Mesenteric fat pad (tissue), 1 donor: ENCODE data around the gene MEF2B. TPM values are rescaled to one million over a fixed set of nuclear protein-coding genes. Genes with fewer than 3 reads are reported as not detected.
"Not testable (repeated sequence)": the region's sequence is repeated elsewhere in the genome, so short reads cannot be mapped to it uniquely, and the experiment has no call there.

ENCODE experiments used
- DNase-seq: peaks from one replicate; pipeline ENCODE4 v3.0.0-alpha.2; 2020; ENCODE audit warnings: low spot score
- total RNA-seq: library from RNA; stranded (reverse); fragmentation: NEBNext Ultra II Directional; extraction: Animal tissue kit (Norgen Biotek cat#: 25700); gene quantifications from one replicate; pipeline ENCODE4 v1.2.1, GENCODE V29; 2021
- donor health status: DM: yes; HTN: yes; CAD: no.

Gene MEF2B
- total RNA-seq, 1 donor from 2014 or later = 2.0 TPM

DNA sequence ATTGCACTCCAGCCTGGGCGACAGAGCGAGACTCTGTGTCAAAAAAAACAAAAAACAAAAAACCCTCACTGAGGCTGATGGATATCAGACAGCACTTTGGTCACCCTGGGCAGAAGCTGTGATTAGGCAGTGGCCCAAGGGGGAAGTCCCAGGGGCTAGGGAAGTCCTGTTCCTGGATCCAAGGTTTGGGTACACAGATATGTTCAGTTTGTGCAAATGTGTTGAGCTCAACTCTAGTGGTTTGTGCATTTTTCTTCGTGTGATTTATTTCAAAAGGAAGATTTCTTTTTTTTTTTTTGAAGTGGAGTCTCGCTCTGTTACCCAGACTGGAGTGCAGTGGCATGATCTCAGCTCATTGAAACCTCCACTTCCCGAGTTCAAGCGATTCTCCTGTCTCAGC lies 12.3 kb downstream of the MEF2B start:
- DNase-seq = no peak

DNA sequence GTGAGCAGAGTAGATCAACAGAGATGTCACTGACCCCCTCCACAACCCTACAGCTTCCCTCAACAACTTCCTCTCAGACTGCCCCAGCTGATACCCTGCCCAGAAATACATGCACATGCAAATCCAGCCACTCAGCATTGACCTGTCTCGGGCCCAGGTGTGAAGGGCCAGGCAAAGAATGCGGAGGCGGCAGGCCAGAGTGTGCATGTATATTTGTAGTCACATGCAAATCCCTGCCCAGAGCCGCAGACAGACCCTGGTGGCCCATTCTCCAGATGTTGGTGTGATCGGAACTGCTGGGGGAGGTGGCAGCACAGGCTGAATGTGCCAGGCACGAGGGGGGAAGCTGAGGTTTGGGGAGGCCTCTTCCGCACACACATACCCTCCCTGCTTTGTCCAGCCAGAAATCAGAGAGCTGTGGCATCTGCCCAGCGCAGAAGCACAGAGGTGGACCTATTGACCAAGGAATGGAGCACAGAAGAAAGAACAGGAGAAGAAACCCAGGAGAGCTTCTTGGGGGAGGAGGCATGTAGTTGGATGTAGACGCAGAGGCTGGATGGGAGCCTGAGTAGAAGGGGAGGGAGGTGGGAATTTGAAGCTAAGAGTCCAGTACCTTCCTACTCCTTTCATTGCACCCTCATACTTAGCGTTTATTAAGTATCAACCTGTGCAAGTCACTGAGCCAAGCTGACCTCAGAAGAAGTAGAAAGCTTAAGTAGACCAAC lies 14.4 kb downstream of the MEF2B start:
- DNase-seq = no peak

DNA sequence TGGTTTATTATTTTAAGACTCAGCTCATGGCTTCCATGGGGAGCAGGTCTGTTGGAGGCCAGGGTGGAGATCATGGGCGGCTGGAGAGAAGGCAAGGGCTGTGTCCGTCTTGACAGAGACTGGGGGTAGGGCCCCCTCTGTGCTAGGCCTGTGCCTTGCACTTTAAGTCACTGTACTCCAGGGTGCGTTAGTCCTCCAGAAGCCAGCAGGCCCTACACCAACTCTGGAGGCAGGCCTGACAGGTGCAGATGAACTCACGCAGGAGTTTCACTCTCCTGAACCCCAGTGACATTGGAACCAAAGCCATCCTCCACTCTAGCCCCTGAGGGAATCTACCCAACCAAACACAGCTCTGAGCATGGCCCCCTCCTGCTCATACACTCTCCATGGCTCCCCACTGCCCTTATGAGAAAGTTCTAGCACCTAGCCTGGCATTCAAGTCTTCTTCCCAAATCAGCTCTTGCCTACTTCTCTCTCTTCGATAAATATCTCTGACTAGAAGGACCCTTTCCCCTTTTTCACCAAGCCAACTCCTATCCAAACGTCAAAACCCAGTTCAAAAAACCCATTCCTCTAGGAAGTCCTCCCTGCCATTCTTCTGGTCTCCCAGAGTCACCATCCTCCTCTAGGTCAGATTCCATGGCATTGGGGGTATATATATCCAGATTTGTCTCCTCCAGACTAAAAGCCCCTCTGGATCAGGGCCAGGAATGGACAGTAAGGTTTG lies 15.1 kb downstream of the MEF2B start:
- no peak for DNase-seq

DNA sequence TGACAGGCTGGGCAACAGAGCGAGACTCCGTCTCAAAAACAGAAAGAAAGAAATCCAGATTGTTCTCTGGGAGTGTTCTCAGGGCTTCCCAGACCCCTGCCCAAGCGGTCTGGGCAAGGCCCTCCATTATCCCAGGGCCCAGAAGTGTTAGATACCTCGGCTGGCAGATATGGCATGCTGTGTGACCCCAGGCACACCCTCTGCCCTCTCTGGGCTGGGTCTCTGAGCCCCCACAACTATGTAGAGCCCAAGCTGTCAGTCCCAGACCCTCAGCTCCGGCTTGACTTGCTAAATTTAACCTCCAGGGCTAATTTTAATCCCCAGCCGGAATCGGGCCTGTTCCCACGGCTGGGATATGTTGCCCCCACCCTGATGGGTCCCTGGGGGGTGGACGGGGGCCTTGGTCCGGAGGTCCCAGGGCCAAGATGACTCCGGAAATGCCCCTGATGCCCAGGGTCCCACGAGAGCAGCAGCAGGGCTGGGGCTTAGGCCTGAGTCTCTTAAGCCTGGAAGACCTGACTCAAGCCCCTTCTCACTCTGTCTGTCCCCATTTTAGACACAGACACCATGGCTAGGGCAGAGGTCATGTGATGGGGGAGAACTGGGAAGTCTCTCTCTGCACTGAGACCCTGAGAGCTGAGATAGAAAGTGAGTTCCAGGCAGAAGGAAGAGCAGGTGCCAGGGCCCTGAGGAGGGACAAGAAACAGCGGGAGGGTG lies 17.2 kb downstream of the MEF2B start:
- no peak for DNase-seq

DNA sequence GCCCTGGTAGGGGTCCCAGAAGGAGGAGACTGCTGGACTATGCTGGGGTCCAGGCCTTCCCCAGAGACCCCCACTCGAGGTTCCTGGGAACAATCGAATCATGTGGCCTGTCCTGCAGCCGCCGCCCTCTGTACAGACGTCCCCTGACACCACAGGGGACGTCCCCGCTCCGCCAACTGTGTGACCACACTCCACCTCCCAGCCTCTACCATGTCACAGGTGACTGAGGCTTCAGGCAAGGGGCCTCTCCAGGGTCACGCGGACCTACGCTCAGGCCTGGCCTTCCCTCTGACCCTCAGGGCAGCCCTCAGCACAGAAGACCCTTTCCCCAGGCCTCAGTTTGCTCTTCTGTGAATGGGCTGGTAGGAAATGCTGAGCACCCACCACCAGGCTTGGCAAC lies 18.6 kb downstream of the MEF2B start:
- DNase-seq = no peak

DNA sequence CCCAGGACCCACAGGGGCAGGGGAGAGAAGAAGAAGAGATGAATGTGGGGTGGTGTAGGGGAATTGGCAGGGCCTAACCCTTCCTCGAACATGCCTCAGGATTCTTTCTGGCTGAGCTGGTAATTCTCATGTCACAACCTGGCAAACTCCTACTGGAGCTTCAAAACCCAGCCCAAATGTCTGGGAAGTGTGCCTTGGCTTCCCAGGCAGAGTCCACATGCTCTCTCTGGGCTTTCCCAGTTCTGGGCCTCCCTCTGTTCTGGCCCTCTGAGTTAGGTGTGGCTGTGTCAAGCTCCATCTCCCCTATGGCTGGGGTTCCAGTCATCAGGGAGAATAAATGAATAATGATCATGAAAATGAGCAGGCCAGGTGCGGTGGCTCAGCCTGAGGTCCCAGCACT lies 20.6 kb downstream of the MEF2B start:
- no peak for DNase-seq

DNA sequence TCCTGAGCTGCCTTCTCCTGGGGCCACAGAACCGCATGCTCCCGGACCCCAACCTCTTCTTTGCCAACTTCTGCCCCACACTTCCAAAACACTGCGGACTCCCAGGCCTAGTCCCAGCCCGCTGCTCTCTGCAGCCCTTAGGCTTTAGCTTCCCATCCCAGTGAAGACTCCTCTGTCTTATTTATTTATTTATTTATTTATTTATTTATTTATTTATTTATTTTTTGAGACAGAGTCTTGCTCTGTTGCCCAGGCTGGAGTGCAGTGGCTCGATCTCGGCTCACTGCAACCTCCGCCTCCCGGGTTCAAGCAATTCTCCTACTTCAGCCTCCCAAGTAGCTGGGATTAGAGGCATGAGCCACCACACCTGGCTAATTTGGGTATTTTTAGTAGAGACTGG lies 21.6 kb downstream of the MEF2B start:
- not testable (repeated sequence) for DNase-seq

DNA sequence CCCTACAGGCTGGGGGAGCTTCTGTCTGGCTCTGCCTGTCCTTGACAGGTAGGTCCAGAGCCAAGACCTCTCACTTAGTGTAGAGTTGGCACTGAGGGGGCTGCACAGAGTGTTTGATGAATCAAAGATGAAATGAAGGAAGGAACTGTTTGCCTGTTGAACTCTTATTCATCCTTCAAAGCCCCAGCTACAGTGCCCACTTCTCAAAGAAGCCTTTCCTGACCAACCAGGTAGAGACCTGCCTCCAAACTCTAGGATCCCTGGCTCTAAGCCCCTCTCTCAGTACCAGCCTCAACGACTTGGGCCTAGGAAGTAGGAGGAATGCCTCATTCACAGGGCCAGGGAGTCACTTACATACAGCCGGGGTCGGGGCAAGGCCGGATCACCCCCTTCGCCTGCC lies 22.7 kb downstream of the MEF2B start:
- DNase-seq = no peak

DNA sequence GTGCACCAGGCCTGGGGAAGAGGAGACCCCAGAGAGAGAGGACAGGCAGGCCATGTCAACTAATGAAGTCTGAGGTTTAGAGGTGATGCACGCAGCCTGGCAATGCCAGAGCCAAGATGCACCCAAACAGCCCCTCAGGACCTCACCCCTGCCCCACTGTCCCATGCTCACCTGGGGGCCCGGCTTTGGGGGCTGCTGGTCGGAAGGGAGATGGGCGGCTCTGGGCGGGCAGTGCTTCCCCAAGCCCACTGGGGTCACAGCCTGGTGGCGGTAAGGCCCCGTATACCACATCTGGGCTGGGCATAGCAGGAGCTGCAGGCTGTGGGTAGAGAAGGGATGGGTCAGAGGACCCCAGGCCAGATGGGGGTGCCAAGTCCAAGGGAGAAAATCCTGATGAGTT lies 23.2 kb downstream of the MEF2B start:
- no peak for DNase-seq

DNA sequence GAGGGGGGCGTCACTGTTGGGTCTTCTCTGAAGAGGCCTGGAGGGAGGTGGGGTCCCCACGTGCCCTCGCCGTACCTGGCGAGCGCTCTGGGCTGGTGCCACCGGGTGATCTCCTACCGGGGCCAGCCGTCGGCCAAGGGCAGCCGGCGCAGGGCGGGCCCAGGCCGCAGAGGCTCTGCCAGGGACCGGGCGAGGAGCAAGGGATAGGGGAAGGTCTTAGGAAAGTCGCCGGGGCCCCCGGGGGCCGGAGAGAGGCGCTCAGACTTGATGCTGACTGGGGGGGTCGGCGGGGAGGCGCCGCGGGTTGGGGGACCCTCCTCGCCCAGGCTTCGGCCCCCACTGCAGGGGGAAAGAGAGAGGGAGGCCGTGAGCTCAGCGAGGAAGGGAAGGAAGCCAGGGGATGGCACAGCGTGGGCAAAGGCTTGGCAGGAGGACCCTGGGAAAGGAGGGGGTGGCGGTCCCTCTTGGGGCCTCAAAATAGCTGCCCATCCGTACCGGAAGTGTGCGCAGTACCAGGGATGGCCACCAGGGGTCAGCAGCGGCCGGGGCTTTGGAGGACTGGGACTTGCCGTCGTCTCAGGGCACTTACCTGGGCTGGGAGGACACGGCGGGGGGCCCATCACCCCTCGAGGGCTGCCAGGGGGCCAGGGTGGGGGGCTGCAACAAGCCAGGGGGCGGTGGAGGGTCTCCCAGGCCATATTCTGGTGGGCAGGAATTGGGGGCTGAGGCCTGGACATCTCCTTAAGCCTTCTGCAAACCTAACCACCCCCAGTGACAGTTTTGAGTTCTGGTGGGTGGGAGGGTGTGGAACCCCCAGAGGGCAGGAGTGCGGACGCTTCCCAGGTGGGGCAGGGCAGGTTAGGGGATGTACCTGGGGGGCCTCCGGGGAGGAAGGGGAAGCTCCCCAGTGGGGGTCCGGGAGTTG lies 24.1 kb downstream of the MEF2B start:
- DNase-seq = peak; percentile 92

DNA sequence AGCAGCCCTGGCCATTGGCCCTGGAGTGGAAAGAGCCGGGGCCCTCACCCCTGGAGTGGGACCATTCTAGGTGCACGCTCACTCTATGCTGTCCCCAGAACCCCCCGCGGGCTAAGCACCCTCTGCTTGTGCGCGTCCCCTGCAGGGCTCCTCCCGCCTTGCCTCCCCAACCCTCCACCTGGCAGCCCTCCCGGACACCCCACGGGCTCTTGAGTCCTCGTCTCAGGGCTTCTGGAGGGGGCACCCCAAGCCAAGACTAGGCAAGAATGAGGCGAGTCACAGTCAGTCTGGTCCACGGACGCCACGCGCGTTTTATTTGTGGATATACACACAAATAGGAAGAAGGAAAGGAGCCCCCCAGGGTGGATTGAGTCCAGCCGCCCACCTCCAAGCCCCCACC lies 24.8 kb downstream of the MEF2B start:
- no peak for DNase-seq

DNA sequence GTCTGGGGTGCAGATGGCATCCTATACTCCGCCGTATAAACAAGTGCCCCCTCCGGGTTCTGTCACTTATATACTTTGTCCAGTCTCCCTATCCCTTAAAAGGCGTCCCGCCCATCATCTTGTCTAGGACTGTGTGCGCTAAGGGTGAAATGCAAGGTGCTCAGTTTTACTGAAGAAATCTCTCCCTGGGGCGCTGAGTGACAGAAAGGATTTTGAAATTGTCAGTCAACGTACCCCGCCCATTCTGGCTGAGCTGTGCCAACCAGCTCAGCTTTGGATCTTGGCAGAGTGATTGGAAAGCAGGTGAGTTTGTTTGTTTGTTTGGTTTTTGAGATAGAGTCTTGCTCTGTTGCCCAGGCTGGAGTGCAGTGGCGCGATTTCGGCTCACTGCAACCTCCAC lies 27.7 kb downstream of the MEF2B start:
- no peak for DNase-seq

DNA sequence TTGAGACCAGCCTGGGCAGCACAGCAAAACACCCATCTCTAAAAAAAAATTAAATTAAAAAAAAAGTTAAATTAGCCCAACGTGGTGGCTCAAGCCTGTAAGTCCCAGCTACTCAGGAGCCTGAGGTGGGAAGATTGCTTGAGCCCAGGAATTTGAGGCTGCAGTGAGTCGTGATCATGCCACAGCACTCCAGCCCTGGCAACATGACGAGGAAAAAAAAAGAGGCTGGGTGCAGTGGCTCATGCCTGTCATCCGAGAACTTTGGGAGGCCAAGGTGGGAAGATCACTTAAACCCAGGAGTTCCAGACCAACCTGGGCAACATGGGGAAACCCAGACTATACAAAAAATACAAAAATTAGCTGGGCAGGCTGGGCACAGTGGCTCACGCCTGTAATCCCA lies 29.6 kb downstream of the MEF2B start:
- DNase-seq = no peak

DNA sequence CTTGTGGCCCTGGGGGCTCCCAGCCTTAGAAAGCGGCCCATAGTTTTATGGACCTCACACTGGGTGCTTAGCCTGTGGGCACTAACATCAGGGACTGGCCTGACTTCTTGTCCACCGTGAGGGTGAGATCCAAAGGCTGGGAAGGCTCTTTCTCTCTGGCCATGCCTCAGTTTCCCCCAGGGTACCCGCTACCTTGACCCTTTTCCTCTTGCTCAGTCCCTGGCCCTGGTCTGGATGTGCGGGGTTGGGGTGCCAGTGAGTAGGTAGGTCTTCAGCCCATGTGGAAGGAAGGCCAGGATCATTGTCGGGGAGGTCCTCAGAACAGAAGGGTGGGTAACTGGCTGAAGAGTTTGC lies 30.2 kb downstream of the MEF2B start:
- DNase-seq = no peak

DNA sequence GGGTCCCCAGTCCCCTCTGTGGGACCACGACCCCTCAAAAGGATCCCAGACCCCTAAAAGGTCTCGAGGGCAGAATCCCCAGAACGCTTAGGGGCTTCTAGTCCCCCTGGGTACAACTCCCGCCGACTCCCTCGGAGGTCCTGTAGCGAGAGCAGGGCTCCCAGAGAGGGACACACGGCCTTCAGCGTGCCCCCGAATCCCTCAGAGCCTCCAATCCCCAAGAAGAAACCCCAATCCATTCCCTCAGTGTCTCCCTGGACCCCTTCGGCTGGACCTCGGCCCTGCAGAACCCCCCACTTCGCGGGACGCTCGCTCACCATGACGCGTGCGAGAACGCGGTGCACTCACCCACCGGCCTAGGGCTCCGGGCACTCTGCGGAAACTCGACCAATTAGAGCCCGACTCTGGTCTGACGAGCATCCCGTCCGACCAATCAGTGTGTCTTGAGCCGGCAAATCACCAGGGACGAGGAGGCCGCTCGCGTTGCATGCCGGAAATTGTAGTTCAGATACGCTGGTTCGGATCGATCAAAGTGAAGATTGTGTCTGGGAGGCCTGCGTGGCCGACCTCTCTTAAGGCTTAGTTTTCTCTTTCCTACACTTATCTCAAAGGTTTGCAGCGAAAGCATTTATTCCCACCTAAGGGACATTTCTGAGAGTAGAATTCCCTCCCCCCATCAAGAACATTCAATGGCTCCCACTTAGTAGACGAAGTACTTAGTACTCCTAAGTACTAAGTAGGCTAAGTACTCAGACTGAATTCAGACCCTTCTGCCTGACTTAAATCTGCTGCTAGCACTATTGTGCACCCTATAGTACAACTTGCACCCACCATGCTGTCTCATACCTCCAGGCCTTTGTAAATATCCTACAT lies 31.7 kb downstream of the MEF2B start, which contains the start of gene TMEM161A:
Gene TMEM161A, minus strand, starts transcription at position 370 of the 873 bp plus-strand sequence. Its CDS starts 50 bp downstream, at position 320.
- peak; percentile 97 for DNase-seq

DNA sequence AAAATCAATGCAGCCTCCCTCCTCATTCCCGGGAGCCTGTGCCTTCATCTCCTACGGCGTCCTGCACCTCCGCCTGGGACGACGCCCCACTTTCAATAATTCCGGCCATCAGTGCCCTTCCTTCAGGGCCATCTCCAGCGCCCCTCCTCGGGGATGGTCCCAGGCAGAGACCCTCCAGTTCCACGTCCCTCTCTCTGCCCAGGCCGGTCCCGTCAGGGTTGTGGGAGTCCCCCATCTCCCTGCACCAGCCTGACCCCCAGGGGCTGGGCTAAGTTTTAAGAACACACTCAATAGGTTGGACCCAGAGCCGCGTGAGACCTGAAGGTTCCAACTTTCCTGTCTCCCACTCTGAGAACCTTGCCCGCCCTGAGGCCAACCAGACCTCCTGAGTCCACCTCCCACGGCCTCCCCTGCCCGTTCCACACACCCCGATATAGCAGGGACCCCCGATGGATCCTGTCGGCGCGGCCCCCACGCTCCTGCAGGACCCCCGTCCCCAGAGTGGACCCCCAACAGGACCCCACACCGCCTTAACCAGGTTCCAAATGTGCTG lies 32.4 kb downstream of the MEF2B start:
- DNase-seq = no peak

DNA sequence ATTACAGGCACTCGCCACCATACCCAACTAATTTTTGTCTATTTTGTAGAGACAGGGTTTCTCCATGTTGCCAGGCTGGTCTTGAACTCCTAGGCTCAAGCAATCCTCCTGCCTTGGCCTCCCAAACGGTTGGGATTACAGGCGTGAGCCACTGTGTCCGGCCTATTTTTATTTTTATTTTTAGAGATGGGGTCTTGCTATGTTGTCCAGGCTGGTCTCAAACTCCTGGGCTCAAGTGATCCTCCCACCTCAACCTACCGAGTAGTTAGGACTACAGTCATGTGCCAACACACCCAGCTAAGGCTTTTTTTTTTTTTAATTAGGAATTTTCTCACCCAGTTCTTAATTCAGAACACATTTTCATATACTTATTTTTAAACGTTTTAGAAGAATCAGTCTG lies 34.4 kb downstream of the MEF2B start:
- DNase-seq = not testable (repeated sequence)

DNA sequence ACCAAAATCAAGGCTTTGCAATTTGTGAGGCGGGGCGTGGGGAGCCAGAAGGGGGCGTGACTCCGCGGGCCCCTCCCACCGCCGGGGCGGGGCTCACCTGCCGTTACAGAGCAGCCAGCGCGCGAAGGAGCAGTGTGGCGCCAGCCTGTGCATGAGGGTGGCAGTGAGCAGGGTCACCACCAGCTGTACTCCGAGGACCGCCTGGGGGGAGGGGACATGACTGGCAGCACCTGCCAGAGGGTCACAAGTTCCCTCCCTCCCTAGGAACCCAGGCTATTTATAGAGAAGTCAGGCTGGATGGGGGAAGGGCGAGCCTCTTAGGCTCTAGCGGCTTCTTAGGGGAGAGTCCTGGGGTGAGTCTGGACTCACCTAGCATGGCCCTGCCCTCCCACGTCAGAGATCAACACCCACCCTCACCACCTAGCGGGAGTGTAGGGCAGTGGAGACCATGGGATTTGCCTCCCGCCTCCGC lies 35.3 kb downstream of the MEF2B start:
- DNase-seq = no peak

DNA sequence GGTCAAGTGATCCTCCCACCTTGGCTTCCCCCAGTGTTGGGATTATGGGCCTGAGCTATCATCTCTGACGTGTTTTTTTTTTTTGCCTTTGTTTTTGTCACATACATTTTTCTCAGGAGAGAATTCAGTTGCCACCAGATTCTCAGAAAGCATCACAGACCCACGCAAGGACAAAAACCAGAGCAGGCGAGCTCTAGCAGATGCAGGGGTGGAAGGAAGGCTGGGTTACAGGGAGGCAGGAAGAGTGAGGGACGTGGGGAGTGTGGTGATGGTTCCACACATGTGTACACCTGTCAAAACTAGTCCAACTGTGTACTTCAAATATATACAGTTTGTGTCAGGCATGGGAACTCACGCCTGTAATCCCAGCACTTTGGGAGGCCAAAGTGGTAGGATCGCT lies 36.1 kb downstream of the MEF2B start:
- no peak for DNase-seq

DNA sequence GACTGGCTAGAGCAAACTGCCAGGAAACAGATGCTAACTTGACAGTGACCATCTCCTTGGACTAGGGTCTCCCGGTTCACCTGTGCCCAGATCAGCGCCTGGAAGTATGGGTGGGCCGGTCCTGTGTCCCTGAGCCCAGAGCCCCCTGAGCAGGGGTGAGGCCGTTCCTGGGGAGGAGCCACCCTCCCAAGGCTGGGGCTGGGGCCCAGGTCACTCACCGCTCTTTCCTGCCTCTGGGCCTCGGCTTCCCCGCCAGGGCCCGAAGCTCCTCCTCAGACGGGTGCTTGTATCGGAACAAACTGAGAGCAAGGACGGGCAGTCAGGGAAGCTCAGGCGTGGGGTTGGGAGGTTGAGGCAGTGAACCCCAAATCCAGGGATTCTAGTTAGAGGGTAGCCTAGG lies 37.2 kb downstream of the MEF2B start:
- DNase-seq = no peak
